Measurements from ENCODE around the gene SMAD2. TPM values are rescaled to one million over a fixed set of nuclear protein-coding genes. Genes with fewer than 3 reads are reported as not detected.

Gene SMAD2
- polyA plus RNA-seq, 1 donor: 80.8 TPM

- H3K4me1 ChIP-seq (ENCODE audit: control insufficient read depth, insufficient read depth, low read length): no peaks in the 10 kb centered on the region
- H3K27ac ChIP-seq (ENCODE audit: low read length): no peak overlapping the region
- H3K36me3 ChIP-seq (ENCODE audit: control insufficient read depth, insufficient read depth, low read length): peaks cover 9% of the 10 kb centered on the region
- DNase-seq: no peak
- 100% methylated on average over 1 of the region's 5 CpGs for WGBS (ENCODE audit: insufficient coverage, low lambda C conversion rate)
- no peaks in the 10 kb centered on the region for H3K27me3 ChIP-seq (ENCODE audit: control insufficient read depth, insufficient read depth, low read length)
- H3K9me3 ChIP-seq (ENCODE audit: control insufficient read depth, low read depth, low read length): peaks cover 10% of the 10 kb centered on the region
- no peak overlapping the region for H3K4me3 ChIP-seq (ENCODE audit: low read length)
These were observed 104.0 kb downstream of the SMAD2 start for GRCh38 chr18:47826157-47827074.

GRCh38 chr18:47821314-47821713 is 109.1 kb downstream of the SMAD2 start:
- H3K9me3 ChIP-seq (ENCODE audit: control insufficient read depth, low read depth, low read length): no peaks in the 10 kb centered on the region
- H3K4me3 ChIP-seq (ENCODE audit: low read length): no peak overlapping the region
- H3K27me3 ChIP-seq (ENCODE audit: control insufficient read depth, insufficient read depth, low read length): no peaks in the 10 kb centered on the region
- WGBS (ENCODE audit: insufficient coverage, low lambda C conversion rate): 88% methylated on average over 3 of the region's 3 CpGs
- no peak for DNase-seq
- no peaks in the 10 kb centered on the region for H3K4me1 ChIP-seq (ENCODE audit: control insufficient read depth, insufficient read depth, low read length)
- no peak overlapping the region for H3K27ac ChIP-seq (ENCODE audit: low read length)
- peaks cover 5% of the 10 kb centered on the region for H3K36me3 ChIP-seq (ENCODE audit: control insufficient read depth, insufficient read depth, low read length)

- 100% methylated on average over 1 of the region's 1 CpG for WGBS (ENCODE audit: insufficient coverage, low lambda C conversion rate)
- Histone ChIP-seq H3K27me3 (ENCODE audit: control insufficient read depth, insufficient read depth, low read length) (no peaks in the 10 kb centered on the region), H3K27ac (ENCODE audit: low read length) (no peak overlapping the region), H3K4me1 (ENCODE audit: control insufficient read depth, insufficient read depth, low read length) (no peaks in the 10 kb centered on the region), H3K4me3 (ENCODE audit: low read length) (no peak overlapping the region), H3K36me3 (ENCODE audit: control insufficient read depth, insufficient read depth, low read length) (no peaks in the 10 kb centered on the region), H3K9me3 (ENCODE audit: control insufficient read depth, low read depth, low read length) (no peaks in the 10 kb centered on the region)
- no peak for DNase-seq
These were observed 112.7 kb downstream of the SMAD2 start for GRCh38 chr18:47817795-47818077.

GRCh38 chr18:47817017-47817794 is 113.3 kb downstream of the SMAD2 start:
- no peak overlapping the region for H3K4me3 ChIP-seq (ENCODE audit: low read length)
- H3K27me3 ChIP-seq (ENCODE audit: control insufficient read depth, insufficient read depth, low read length): no peaks in the 10 kb centered on the region
- no peaks in the 10 kb centered on the region for H3K36me3 ChIP-seq (ENCODE audit: control insufficient read depth, insufficient read depth, low read length)
- no peaks in the 10 kb centered on the region for H3K4me1 ChIP-seq (ENCODE audit: control insufficient read depth, insufficient read depth, low read length)
- no peak overlapping the region for H3K27ac ChIP-seq (ENCODE audit: low read length)
- 86% methylated on average over 2 of the region's 9 CpGs for WGBS (ENCODE audit: insufficient coverage, low lambda C conversion rate)
- DNase-seq: no peak
- no peaks in the 10 kb centered on the region for H3K9me3 ChIP-seq (ENCODE audit: control insufficient read depth, low read depth, low read length)

GRCh38 chr18:47815486-47816270 is 114.8 kb downstream of the SMAD2 start:
- H3K27me3 ChIP-seq (ENCODE audit: control insufficient read depth, insufficient read depth, low read length): no peaks in the 10 kb centered on the region
- H3K4me3 ChIP-seq (ENCODE audit: low read length): no peak overlapping the region
- no peak overlapping the region for H3K27ac ChIP-seq (ENCODE audit: low read length)
- no peak for DNase-seq
- no peaks in the 10 kb centered on the region for H3K9me3 ChIP-seq (ENCODE audit: control insufficient read depth, low read depth, low read length)
- no CpG with 5 or more reads among the region's 5 CpGs for WGBS (ENCODE audit: insufficient coverage, low lambda C conversion rate)
- H3K36me3 ChIP-seq (ENCODE audit: control insufficient read depth, insufficient read depth, low read length): no peaks in the 10 kb centered on the region
- H3K4me1 ChIP-seq (ENCODE audit: control insufficient read depth, insufficient read depth, low read length): no peaks in the 10 kb centered on the region

GRCh38 chr18:47809420-47809819 is 121.0 kb downstream of the SMAD2 start:
- no peaks in the 10 kb centered on the region for H3K9me3 ChIP-seq (ENCODE audit: control insufficient read depth, low read depth, low read length)
- no peak overlapping the region for H3K27ac ChIP-seq (ENCODE audit: low read length)
- no CpG with 5 or more reads among the region's 3 CpGs for WGBS (ENCODE audit: insufficient coverage, low lambda C conversion rate)
- no peaks in the 10 kb centered on the region for H3K36me3 ChIP-seq (ENCODE audit: control insufficient read depth, insufficient read depth, low read length)
- H3K4me1 ChIP-seq (ENCODE audit: control insufficient read depth, insufficient read depth, low read length): no peaks in the 10 kb centered on the region
- H3K4me3 ChIP-seq (ENCODE audit: low read length): no peak overlapping the region
- H3K27me3 ChIP-seq (ENCODE audit: control insufficient read depth, insufficient read depth, low read length): no peaks in the 10 kb centered on the region
- DNase-seq: no peak

GRCh38 chr18:47802802-47803201 is 127.7 kb downstream of the SMAD2 start:
- no peaks in the 10 kb centered on the region for H3K36me3 ChIP-seq (ENCODE audit: control insufficient read depth, insufficient read depth, low read length)
- peaks cover 7% of the 10 kb centered on the region for H3K27me3 ChIP-seq (ENCODE audit: control insufficient read depth, insufficient read depth, low read length)
- H3K4me3 ChIP-seq (ENCODE audit: low read length): no peak overlapping the region
- WGBS (ENCODE audit: insufficient coverage, low lambda C conversion rate): no CpG with 5 or more reads among the region's 6 CpGs
- H3K27ac ChIP-seq (ENCODE audit: low read length): no peak overlapping the region
- H3K4me1 ChIP-seq (ENCODE audit: control insufficient read depth, insufficient read depth, low read length): no peaks in the 10 kb centered on the region
- DNase-seq: no peak
- H3K9me3 ChIP-seq (ENCODE audit: control insufficient read depth, low read depth, low read length): no peaks in the 10 kb centered on the region

- no peak overlapping the region for H3K27ac ChIP-seq (ENCODE audit: low read length)
These were observed 128.6 kb downstream of the SMAD2 start for GRCh38 chr18:47801817-47802216.

GRCh38 chr18:47800756-47801155 is 129.7 kb downstream of the SMAD2 start:
- Histone ChIP-seq H3K4me1 (ENCODE audit: control insufficient read depth, insufficient read depth, low read length) (no peaks in the 10 kb centered on the region), H3K9me3 (ENCODE audit: control insufficient read depth, low read depth, low read length) (no peaks in the 10 kb centered on the region), H3K27me3 (ENCODE audit: control insufficient read depth, insufficient read depth, low read length) (peaks cover 7% of the 10 kb centered on the region), H3K27ac (ENCODE audit: low read length) (no peak overlapping the region), H3K4me3 (ENCODE audit: low read length) (no peak overlapping the region), H3K36me3 (ENCODE audit: control insufficient read depth, insufficient read depth, low read length) (no peaks in the 10 kb centered on the region)
- DNase-seq: no peak
- WGBS (ENCODE audit: insufficient coverage, low lambda C conversion rate): no CpG with 5 or more reads among the region's 6 CpGs

More at GRCh38 chr18:47801817-47802216, 128.6 kb downstream of the SMAD2 start:
- WGBS (ENCODE audit: insufficient coverage, low lambda C conversion rate): no CpG with 5 or more reads among the region's 3 CpGs
- no peak overlapping the region for H3K4me3 ChIP-seq (ENCODE audit: low read length)
- peaks cover 7% of the 10 kb centered on the region for H3K27me3 ChIP-seq (ENCODE audit: control insufficient read depth, insufficient read depth, low read length)
- H3K9me3 ChIP-seq (ENCODE audit: control insufficient read depth, low read depth, low read length): no peaks in the 10 kb centered on the region
- H3K4me1 ChIP-seq (ENCODE audit: control insufficient read depth, insufficient read depth, low read length): no peaks in the 10 kb centered on the region
- no peak for DNase-seq
- H3K36me3 ChIP-seq (ENCODE audit: control insufficient read depth, insufficient read depth, low read length): no peaks in the 10 kb centered on the region

GRCh38 chr18:47800248-47800647 is 130.2 kb downstream of the SMAD2 start:
- DNase-seq: no peak
- H3K9me3 ChIP-seq (ENCODE audit: control insufficient read depth, low read depth, low read length): no peaks in the 10 kb centered on the region
- peaks cover 7% of the 10 kb centered on the region for H3K27me3 ChIP-seq (ENCODE audit: control insufficient read depth, insufficient read depth, low read length)
- no peak overlapping the region for H3K27ac ChIP-seq (ENCODE audit: low read length)
- H3K4me1 ChIP-seq (ENCODE audit: control insufficient read depth, insufficient read depth, low read length): peaks cover 1% of the 10 kb centered on the region
- WGBS (ENCODE audit: insufficient coverage, low lambda C conversion rate): 71% methylated on average over 6 of the region's 10 CpGs
- no peaks in the 10 kb centered on the region for H3K36me3 ChIP-seq (ENCODE audit: control insufficient read depth, insufficient read depth, low read length)
- no peak overlapping the region for H3K4me3 ChIP-seq (ENCODE audit: low read length)

Measured in large intestine (tissue), 3 donors.